ENCODE data around the gene KLRF2. TPM values are rescaled to one million over a fixed set of nuclear protein-coding genes. Genes with fewer than 3 reads are reported as not detected.
"Not testable (repeated sequence)": the region's sequence is repeated elsewhere in the genome, so short reads cannot be mapped to it uniquely, and the experiment has no call there.

Gene KLRF2
- total RNA-seq, 1 experiment from 2014 or later, result not detected

- DNase-seq (ENCODE audit: low read depth, low spot score); in situ Hi-C loops (cut with HindIII; ENCODE audit: low pct_unique_long_range_greater_than_20kb, low sequenced_read_pairs): not testable (repeated sequence)
These were observed 5.2 kb upstream of the KLRF2 start for GRCh38 chr12:9876120-9876519.

- DNase-seq (ENCODE audit: low read depth, low spot score), result peak; percentile 25
- in situ Hi-C loops (cut with HindIII; ENCODE audit: low pct_unique_long_range_greater_than_20kb, low sequenced_read_pairs), result no loop called here
These were observed 684 bp upstream of the KLRF2 start for GRCh38 chr12:9880532-9881078.

DNA sequence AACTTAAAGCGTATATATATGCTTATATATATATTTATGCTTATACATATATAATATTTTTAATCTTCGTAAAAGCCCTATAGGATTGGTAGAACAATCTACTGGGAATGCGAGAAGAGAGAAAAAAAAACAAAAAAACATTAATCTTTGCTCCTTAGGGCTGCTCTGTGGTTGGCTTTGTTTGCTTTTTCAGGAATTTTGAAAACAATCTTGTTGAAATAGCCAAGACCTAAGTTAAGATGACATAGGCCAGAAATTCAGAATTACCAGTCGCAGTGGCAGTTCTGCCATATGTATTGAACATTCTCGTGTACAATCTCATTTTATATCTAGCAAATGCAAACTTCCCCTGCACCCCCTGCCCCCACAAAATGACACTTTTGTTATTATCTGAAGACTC, 699 bp downstream of the KLRF2 start:
- in situ Hi-C loops (cut with HindIII; ENCODE audit: low pct_unique_long_range_greater_than_20kb, low sequenced_read_pairs), result no loop called here
- DNase-seq (ENCODE audit: low read depth, low spot score), result no peak

GRCh38 chr12:9883175-9883574, 1.9 kb downstream of the KLRF2 start:
- in situ Hi-C loops (cut with HindIII; ENCODE audit: low pct_unique_long_range_greater_than_20kb, low sequenced_read_pairs), result no loop called here
- DNase-seq (ENCODE audit: low read depth, low spot score), result no peak

- no peak for DNase-seq (ENCODE audit: low read depth, low spot score)
These were observed 7.5 kb downstream of the KLRF2 start for GRCh38 chr12:9888665-9889273.

DNA sequence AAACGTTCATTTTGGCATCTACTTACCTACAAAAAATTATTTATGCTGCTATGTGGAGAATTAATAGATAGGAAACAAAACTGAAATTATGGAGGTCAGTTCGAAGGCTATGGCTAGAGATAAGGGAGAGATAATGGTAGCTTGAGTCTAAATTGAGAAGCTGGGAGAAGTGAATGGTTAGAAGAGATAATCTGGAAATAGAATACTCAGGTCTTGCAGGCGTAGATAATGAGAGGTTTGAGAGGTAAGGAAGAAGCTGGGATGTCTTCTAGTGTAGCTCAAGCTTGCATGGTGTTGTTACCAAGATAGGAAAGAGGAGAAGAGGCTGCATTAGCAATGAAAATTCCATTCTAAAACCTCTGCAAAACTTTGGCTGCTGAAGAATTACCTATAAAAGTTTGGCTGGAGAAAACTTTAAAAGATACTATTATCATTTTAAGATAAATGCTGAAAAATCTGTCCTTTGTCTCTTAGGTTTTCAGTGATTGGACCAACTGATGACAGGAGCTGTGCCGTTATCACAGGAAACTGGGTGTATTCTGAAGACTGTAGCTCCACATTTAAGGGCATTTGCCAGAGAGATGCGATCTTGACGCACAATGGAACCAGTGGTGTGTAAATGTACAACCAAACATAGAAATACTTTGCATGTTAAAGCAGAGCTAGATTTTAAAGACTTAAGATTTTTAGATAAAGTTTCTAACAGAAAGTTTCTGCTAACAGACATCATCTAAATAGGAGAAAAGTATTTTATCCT, 14.1 kb downstream of the KLRF2 start:
- in situ Hi-C loops (cut with HindIII; ENCODE audit: low pct_unique_long_range_greater_than_20kb, low sequenced_read_pairs), result no loop called here
- DNase-seq (ENCODE audit: low read depth, low spot score), result no peak

More at GRCh38 chr12:9888665-9889273, 7.5 kb downstream of the KLRF2 start:
- in situ Hi-C loops (cut with HindIII; ENCODE audit: low pct_unique_long_range_greater_than_20kb, low sequenced_read_pairs), result no loop called here

DNA sequence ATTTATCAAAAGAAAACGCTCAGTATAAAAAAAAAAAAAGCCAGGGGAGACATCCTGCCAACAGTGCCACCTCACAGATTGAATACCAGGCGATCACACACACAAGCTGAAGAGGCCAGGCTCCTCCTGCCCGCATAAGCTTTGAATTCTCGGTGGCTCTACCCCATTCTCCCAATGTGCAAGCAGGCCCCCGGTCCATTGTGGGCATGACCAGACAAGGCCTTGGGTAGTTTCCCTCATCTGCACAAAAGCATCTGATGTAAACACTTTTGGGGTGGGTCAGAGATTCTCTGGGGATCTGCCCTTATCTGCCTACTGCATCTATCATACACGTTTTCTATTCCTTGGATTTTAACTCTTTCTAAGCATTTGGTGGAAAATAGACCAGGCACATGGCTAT, 16.2 kb downstream of the KLRF2 start:
- in situ Hi-C loops (cut with HindIII; ENCODE audit: low pct_unique_long_range_greater_than_20kb, low sequenced_read_pairs), result no loop called here
- DNase-seq (ENCODE audit: low read depth, low spot score), result no peak

DNA sequence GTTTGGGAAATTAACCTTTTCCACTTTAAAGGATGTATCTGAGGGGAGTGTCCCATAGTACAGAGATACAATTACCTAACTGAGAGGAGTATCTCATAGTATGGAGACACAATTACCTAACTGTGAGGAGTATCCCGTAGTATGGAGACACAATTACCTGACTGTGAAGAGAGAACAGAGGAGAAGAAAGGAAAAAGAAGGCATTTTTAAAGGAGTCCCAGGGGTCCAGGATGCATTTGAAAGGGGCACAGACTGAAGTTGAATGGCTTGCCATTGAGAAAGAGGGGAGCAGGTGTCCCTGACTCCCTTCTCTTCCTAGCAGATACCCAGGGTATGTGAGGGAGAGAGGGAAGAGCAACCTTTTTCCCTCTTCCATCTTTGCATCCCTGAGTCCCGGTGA, 17.9 kb downstream of the KLRF2 start:
- DNase-seq (ENCODE audit: low read depth, low spot score), result no peak
- in situ Hi-C loops (cut with HindIII; ENCODE audit: low pct_unique_long_range_greater_than_20kb, low sequenced_read_pairs), result no loop called here

GRCh38 chr12:9900930-9901329, 19.6 kb downstream of the KLRF2 start:
- no peak for DNase-seq (ENCODE audit: low read depth, low spot score)
- in situ Hi-C loops (cut with HindIII; ENCODE audit: low pct_unique_long_range_greater_than_20kb, low sequenced_read_pairs), result no loop called here

GRCh38 chr12:9902539-9903228, 21.4 kb downstream of the KLRF2 start:
- in situ Hi-C loops (cut with HindIII; ENCODE audit: low pct_unique_long_range_greater_than_20kb, low sequenced_read_pairs), result no loop called here

DNA sequence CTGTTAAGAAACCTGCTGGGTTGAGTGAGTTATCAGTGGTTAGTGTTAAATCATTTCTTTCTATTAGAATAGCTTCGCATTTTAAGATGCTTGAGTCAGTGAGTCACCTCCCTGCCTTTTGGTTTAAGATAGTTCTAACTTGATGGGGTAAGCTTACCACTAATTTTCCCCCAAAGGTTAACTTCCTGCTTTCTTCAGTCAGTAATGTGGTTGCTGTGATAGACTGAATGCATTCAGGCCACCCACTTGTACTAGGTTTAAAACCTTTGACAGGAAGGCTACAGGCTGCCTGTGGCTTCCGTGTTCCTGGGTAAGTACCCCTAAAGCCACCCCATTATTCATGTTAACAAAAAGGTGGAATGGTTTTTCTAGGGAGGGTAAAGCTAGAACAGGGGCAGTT, 25.6 kb downstream of the KLRF2 start:
- in situ Hi-C loops (cut with HindIII; ENCODE audit: low pct_unique_long_range_greater_than_20kb, low sequenced_read_pairs), result no loop called here
- no peak for DNase-seq (ENCODE audit: low read depth, low spot score)

More at GRCh38 chr12:9902539-9903228, 21.4 kb downstream of the KLRF2 start:
- no peak for DNase-seq (ENCODE audit: low read depth, low spot score)

- in situ Hi-C loops (cut with HindIII; ENCODE audit: low pct_unique_long_range_greater_than_20kb, low sequenced_read_pairs), result no loop called here
- no peak for DNase-seq (ENCODE audit: low read depth, low spot score)
These were observed 26.5 kb downstream of the KLRF2 start for GRCh38 chr12:9907769-9908168.

- in situ Hi-C loops (cut with HindIII; ENCODE audit: low pct_unique_long_range_greater_than_20kb, low sequenced_read_pairs), result no loop called here
- no peak for DNase-seq (ENCODE audit: low read depth, low spot score)
These were observed 27.1 kb downstream of the KLRF2 start for GRCh38 chr12:9908350-9908749.

- no peak for DNase-seq (ENCODE audit: low read depth, low spot score)
These were observed 28.4 kb downstream of the KLRF2 start for GRCh38 chr12:9909724-9910123.

GRCh38 chr12:9910716-9911421, 29.6 kb downstream of the KLRF2 start:
- DNase-seq (ENCODE audit: low read depth, low spot score), result no peak

More at GRCh38 chr12:9909724-9910123, 28.4 kb downstream of the KLRF2 start:
- in situ Hi-C loops (cut with HindIII; ENCODE audit: low pct_unique_long_range_greater_than_20kb, low sequenced_read_pairs), result no loop called here

GRCh38 chr12:9911708-9912107, 30.4 kb downstream of the KLRF2 start:
- in situ Hi-C loops (cut with HindIII; ENCODE audit: low pct_unique_long_range_greater_than_20kb, low sequenced_read_pairs), result no loop called here
- no peak for DNase-seq (ENCODE audit: low read depth, low spot score)

More at GRCh38 chr12:9910716-9911421, 29.6 kb downstream of the KLRF2 start:
- in situ Hi-C loops (cut with HindIII; ENCODE audit: low pct_unique_long_range_greater_than_20kb, low sequenced_read_pairs), result no loop called here

DNA sequence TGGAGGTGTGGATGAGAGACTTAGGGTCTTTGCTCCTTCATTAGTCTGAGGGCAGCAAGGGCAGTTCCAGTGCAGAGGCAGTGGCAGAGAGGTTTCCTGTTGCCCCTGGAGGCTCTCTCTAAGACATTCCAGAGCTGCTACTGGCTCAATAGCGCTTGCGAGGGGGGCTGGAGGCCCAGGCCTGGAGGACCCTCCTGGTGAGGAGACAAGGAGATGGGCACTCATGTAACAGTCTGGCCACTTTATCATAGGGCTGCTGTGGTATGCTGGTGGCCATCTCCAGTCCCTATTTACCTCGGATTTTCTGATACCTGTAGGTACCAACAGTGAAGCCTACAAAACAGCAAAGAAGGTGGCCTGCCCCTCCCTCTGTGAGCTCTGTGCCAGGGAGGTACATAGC, 38.2 kb downstream of the KLRF2 start:
- in situ Hi-C loops (cut with HindIII; ENCODE audit: low pct_unique_long_range_greater_than_20kb, low sequenced_read_pairs), result no loop called here
- no peak for DNase-seq (ENCODE audit: low read depth, low spot score)

DNA sequence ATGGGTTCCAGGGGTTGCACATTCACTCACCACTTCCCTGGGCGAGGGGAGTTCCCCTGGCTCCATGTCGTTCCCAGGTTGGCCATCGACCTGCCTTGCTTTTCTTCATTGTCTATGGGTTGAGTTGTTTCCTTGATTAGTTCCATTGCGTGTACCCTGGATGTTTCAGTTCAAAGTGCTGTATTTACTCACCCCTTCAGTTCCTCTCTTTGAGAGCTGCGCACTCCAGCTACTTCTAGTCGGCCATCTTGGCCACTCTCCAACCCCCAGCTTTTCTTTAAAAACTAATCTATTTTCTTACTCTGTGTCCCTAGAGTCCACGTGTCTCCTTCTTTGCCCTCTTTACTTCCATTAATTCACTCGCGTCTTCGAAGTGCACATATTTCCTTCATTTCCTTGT, 39.2 kb downstream of the KLRF2 start:
- DNase-seq (ENCODE audit: low read depth, low spot score), result no peak
- in situ Hi-C loops (cut with HindIII; ENCODE audit: low pct_unique_long_range_greater_than_20kb, low sequenced_read_pairs), result no loop called here
